OCI-LY1 (cell line): ENCODE data around the gene RBM44.

Experiments
- CTCF ChIP-seq: fragments of 200-600 bp; sonication (generic), shearing (Covaris generic); IDR thresholded peaks from 2 replicates; pipeline ENCODE4 v1.5.1; 2017; ENCODE audit warnings: mild to moderate bottlenecking, antibody characterized with exemption, low read length, moderate library complexity, mixed read lengths
- EZH2 ChIP-seq: fragments of 200-600 bp; sonication (generic), shearing (Covaris generic); IDR thresholded peaks from 2 replicates; pipeline ENCODE4 v1.8.0; 2017; ENCODE audit warnings: borderline replicate concordance, mixed run types, mild to moderate bottlenecking, antibody characterized with exemption, low read length, moderate library complexity, mixed read lengths

GRCh38 chr2:237760506-237761502 lies 37.8 kb upstream of the RBM44 start:
- TF ChIP-seq CTCF: no peak
- TF ChIP-seq EZH2: no peak
